Osteoblast (primary cell): ENCODE data around the gene THTPA. TPM values are rescaled to one million over a fixed set of nuclear protein-coding genes. Genes with fewer than 3 reads are reported as not detected.
"Not testable (repeated sequence)": the region's sequence is repeated elsewhere in the genome, so short reads cannot be mapped to it uniquely, and the experiment has no call there.

Experiments
- DNase-seq: peaks from one replicate; pipeline ENCODE4 v3.0.0; 2011; ENCODE audit warnings: low spot score, mixed read lengths; ENCODE audit not compliant: insufficient read length; ENCODE audit errors: missing footprints
- H2AFZ ChIP-seq: 2 replicates; pipeline ENCODE4 v1.6.0; 2011; ENCODE audit warnings: mild to moderate bottlenecking, low read length
- H3K27ac ChIP-seq: 2 replicates; pipeline ENCODE4 v1.5.1; 2011; ENCODE audit warnings: mild to moderate bottlenecking, low read depth, low read length, moderate library complexity
- H3K27me3 ChIP-seq: 2 replicates; pipeline ENCODE4 v1.6.0; 2012; ENCODE audit warnings: mild to moderate bottlenecking, control low read depth, inconsistent platforms, low read length, moderate library complexity; ENCODE audit not compliant: insufficient read depth
- H3K36me3 ChIP-seq: 2 replicates; pipeline ENCODE4 v1.5.1; 2011; ENCODE audit warnings: mild to moderate bottlenecking, low read length, control low read depth, moderate library complexity; ENCODE audit not compliant: insufficient read depth
- H3K4me1 ChIP-seq: 2 replicates; pipeline ENCODE4 v1.5.1; 2011; ENCODE audit warnings: mild to moderate bottlenecking, low read length, control low read depth, moderate library complexity; ENCODE audit not compliant: insufficient read depth
- H3K4me2 ChIP-seq: 2 replicates; pipeline ENCODE4 v1.6.0; 2011; ENCODE audit warnings: mild to moderate bottlenecking, low read length; ENCODE audit not compliant: insufficient read depth
- H3K4me3 ChIP-seq: fragments of 200-600 bp; sonication (generic); 3 replicates; pipeline ENCODE4 v1.5.1; 2012; ENCODE audit warnings: mild to moderate bottlenecking, low read length, inconsistent platforms; ENCODE audit not compliant: insufficient read depth
- H3K79me2 ChIP-seq: 2 replicates; pipeline ENCODE4 v1.6.0; 2012; ENCODE audit warnings: mild to moderate bottlenecking, low read length, control low read depth, inconsistent platforms; ENCODE audit not compliant: insufficient read depth
- H3K9me3 ChIP-seq: 2 replicates; pipeline ENCODE4 v1.5.1; 2011; ENCODE audit warnings: low read depth, low read length, control low read depth
- H4K20me1 ChIP-seq: 2 replicates; pipeline ENCODE4 v1.6.0; 2012; ENCODE audit warnings: mild to moderate bottlenecking, low read length, control low read depth; ENCODE audit not compliant: insufficient read depth
- CTCF ChIP-seq: IDR thresholded peaks from 2 replicates; pipeline ENCODE4 v1.5.1; 2011; ENCODE audit warnings: mild to moderate bottlenecking, low read depth, low read length, moderate library complexity; ENCODE audit errors: extremely low read depth
- total RNA-seq: library from RNA; depleted of rRNA; stranded (reverse); fragments of >200 nt; gene quantifications from 2 replicates; pipeline ENCODE4 v1.2.3, GENCODE V29; 2012

Gene THTPA
- total RNA-seq, 1 donor = 27.5 TPM

- peak overlapping the region; percentile 7 for H3K4me2 ChIP-seq
- DNase-seq = peak; percentile 64
- no peak overlapping the region for H3K27ac ChIP-seq
- H2AFZ ChIP-seq = peak overlapping the region; percentile 11
- no peaks in the 10 kb centered on the region for H4K20me1 ChIP-seq
- H3K79me2 ChIP-seq = no peaks in the 10 kb centered on the region
- no peak for TF ChIP-seq CTCF
- H3K36me3 ChIP-seq = no peaks in the 10 kb centered on the region
- H3K9me3 ChIP-seq = no peaks in the 10 kb centered on the region
- H3K4me1 ChIP-seq = peaks cover 10% of the 10 kb centered on the region
- H3K4me3 ChIP-seq = no peak overlapping the region
- H3K27me3 ChIP-seq = peaks cover 6% of the 10 kb centered on the region
Measured at GRCh38 chr14:23605931-23606585, 50.0 kb downstream of the THTPA start.

GRCh38 chr14:23608454-23608853 is 52.4 kb downstream of the THTPA start:
- peaks cover 10% of the 10 kb centered on the region for H3K4me1 ChIP-seq
- H3K4me3 ChIP-seq = no peak overlapping the region
- H3K27me3 ChIP-seq = peaks cover 9% of the 10 kb centered on the region
- H3K27ac ChIP-seq = no peak overlapping the region
- DNase-seq = no peak
- H3K79me2 ChIP-seq = no peaks in the 10 kb centered on the region
- TF ChIP-seq CTCF = no peak
- H3K4me2 ChIP-seq = no peak overlapping the region
- H3K36me3 ChIP-seq = no peaks in the 10 kb centered on the region
- no peak overlapping the region for H2AFZ ChIP-seq
- no peaks in the 10 kb centered on the region for H4K20me1 ChIP-seq
- no peaks in the 10 kb centered on the region for H3K9me3 ChIP-seq

GRCh38 chr14:23609001-23609400 is 52.9 kb downstream of the THTPA start:
- peaks cover 10% of the 10 kb centered on the region for H3K4me1 ChIP-seq

GRCh38 chr14:23609411-23610089 is 53.5 kb downstream of the THTPA start:
- H3K36me3 ChIP-seq, H3K79me2 ChIP-seq, H3K9me3 ChIP-seq, H4K20me1 ChIP-seq, H2AFZ ChIP-seq, H3K4me3 ChIP-seq, DNase-seq, H3K27ac ChIP-seq, H3K4me2 ChIP-seq, H3K4me1 ChIP-seq: not testable (repeated sequence)
- peaks cover 13% of the 10 kb centered on the region for H3K27me3 ChIP-seq

More at GRCh38 chr14:23609001-23609400, 52.9 kb downstream of the THTPA start:
- H3K27me3 ChIP-seq = peaks cover 9% of the 10 kb centered on the region
- no peak for DNase-seq
- H4K20me1 ChIP-seq = no peaks in the 10 kb centered on the region
- H3K36me3 ChIP-seq = no peaks in the 10 kb centered on the region
- no peak overlapping the region for H3K27ac ChIP-seq
- TF ChIP-seq CTCF = no peak
- H3K79me2 ChIP-seq = no peaks in the 10 kb centered on the region
- no peaks in the 10 kb centered on the region for H3K9me3 ChIP-seq
- no peak overlapping the region for H3K4me3 ChIP-seq
- H3K4me2 ChIP-seq = no peak overlapping the region
- no peak overlapping the region for H2AFZ ChIP-seq

Other genes with a start within 250 kb of the THTPA start
- 19.5 and 21.2 TPM in 2 replicates for gene BCL2L2, start 249.4 kb upstream of the THTPA start, total RNA-seq
- gene PABPN1, start 234.8 kb upstream of the THTPA start, total RNA-seq = 42.3 and 51.9 TPM in 2 replicates
- 18.1 and 19.7 TPM in 2 replicates for gene SLC22A17, start 203.4 kb upstream of the THTPA start, total RNA-seq
- gene EFS, start 191.1 kb upstream of the THTPA start, total RNA-seq = 9.8 and 14.1 TPM in 2 replicates
- not detected in 2 replicates for gene IL25, start 183.5 kb upstream of the THTPA start, total RNA-seq
- not detected in 2 replicates for gene CMTM5, start 179.2 kb upstream of the THTPA start, total RNA-seq
- under 0.01 TPM in 1 of 2 replicates, not detected in the other for gene MYH6, start 148.0 kb upstream of the THTPA start, total RNA-seq
- gene MYH7, start 120.6 kb upstream of the THTPA start, total RNA-seq = not detected in 2 replicates
- 37.4 and 49.6 TPM in 2 replicates for gene NGDN, start 86.6 kb upstream of the THTPA start, total RNA-seq
- gene ZFHX2, start 4.5 kb upstream of the THTPA start, total RNA-seq = 0.59 and 0.72 TPM in 2 replicates
- 7.7 and 10.9 TPM in 2 replicates for gene AP1G2, start 11.5 kb downstream of the THTPA start, total RNA-seq
- not detected in 2 replicates for gene JPH4, start 22.5 kb downstream of the THTPA start, total RNA-seq
- under 0.01 and 0.29 TPM in 2 replicates for gene DHRS2, start 80.1 kb downstream of the THTPA start, total RNA-seq